DOHH2 (cell line): ENCODE measurements around the gene AKAP13.
A peak's percentile ranks its signal among the peaks of the same experiment; 100 is the strongest.

ENCODE experiments used
- H3F3A ChIP-seq: fragments of 200-600 bp; sonication (generic), shearing (Covaris generic); 2 replicates; pipeline ENCODE4 v1.6.0; 2016; ENCODE audit warnings: antibody characterized with exemption, mild to moderate bottlenecking; ENCODE audit not compliant: control insufficient read depth, insufficient read depth
- H3K27ac ChIP-seq: fragments of 200-600 bp; sonication (generic); 2 replicates; pipeline ENCODE4 v1.5.1; 2014; ENCODE audit warnings: low read depth, mild to moderate bottlenecking, low read length, moderate library complexity
- H3K27me3 ChIP-seq: fragments of 200-600 bp; sonication (generic); 2 replicates; pipeline ENCODE4 v1.6.1; 2014; ENCODE audit warnings: mild to moderate bottlenecking, low read length, mixed read lengths; ENCODE audit not compliant: control insufficient read depth
- H3K36me3 ChIP-seq: fragments of 200-600 bp; sonication (generic); 2 replicates; pipeline ENCODE4 v1.6.1; 2014; ENCODE audit warnings: mild to moderate bottlenecking, low read length, moderate library complexity, mixed read lengths; ENCODE audit not compliant: control insufficient read depth
- H3K4me1 ChIP-seq: fragments of 200-600 bp; sonication (generic); 2 replicates; pipeline ENCODE4 v1.6.1; 2014; ENCODE audit warnings: mild to moderate bottlenecking, low read length, mixed read lengths; ENCODE audit not compliant: control insufficient read depth
- H3K4me2 ChIP-seq: fragments of 200-600 bp; sonication (generic); 2 replicates; pipeline ENCODE4 v1.6.0; 2014; ENCODE audit warnings: mild to moderate bottlenecking, low read length, moderate library complexity
- H3K4me3 ChIP-seq: fragments of 200-600 bp; sonication (generic); 2 replicates; pipeline ENCODE4 v1.5.1; 2014; ENCODE audit warnings: mild to moderate bottlenecking, low read length, mixed read lengths
- H3K79me2 ChIP-seq: fragments of 200-600 bp; sonication (generic); 2 replicates; pipeline ENCODE4 v1.6.1; 2014; ENCODE audit warnings: mild to moderate bottlenecking, low read length, mixed read lengths; ENCODE audit not compliant: control insufficient read depth
- H3K9me2 ChIP-seq: fragments of 200-600 bp; sonication (generic); replicated peaks from 2 replicates; pipeline ENCODE4 v1.6.1; 2014; ENCODE audit warnings: mild to moderate bottlenecking, low read length, mixed read lengths; ENCODE audit not compliant: control insufficient read depth
- H3K9me3 ChIP-seq: fragments of 200-600 bp; sonication (generic); 2 replicates; pipeline ENCODE4 v1.6.1; 2014; ENCODE audit warnings: antibody characterized with exemption, low read length, mixed read lengths; ENCODE audit not compliant: control insufficient read depth, insufficient read depth
- H4K20me1 ChIP-seq: fragments of 200-600 bp; sonication (generic); 2 replicates; pipeline ENCODE4 v1.6.0; 2014; ENCODE audit warnings: low read depth, mild to moderate bottlenecking, antibody characterized with exemption, low read length, moderate library complexity; ENCODE audit not compliant: control insufficient read depth, insufficient read depth
- CTCF ChIP-seq: fragments of 200-600 bp; sonication (generic); IDR thresholded peaks from one replicate; pipeline ENCODE4 v1.5.1; 2014; ENCODE audit warnings: antibody characterized with exemption, mild to moderate bottlenecking, low read depth, low read length; ENCODE audit not compliant: poor library complexity, severe bottlenecking
- EZH2phosphoT487 ChIP-seq: fragments of 200-600 bp; sonication (generic); IDR thresholded peaks from 2 replicates; pipeline ENCODE4 v1.6.1; 2017; ENCODE audit warnings: borderline replicate concordance, mild to moderate bottlenecking, antibody characterized with exemption, low read length, moderate library complexity, mixed read lengths

The AKAP13 gene

GRCh38 chr15:85488997-85489396, 108.6 kb downstream of the AKAP13 start:
- no peaks in the 10 kb centered on the region for H3K9me2 ChIP-seq
- peaks cover 96% of the 10 kb centered on the region for H3K79me2 ChIP-seq
- H3K4me2 ChIP-seq = peak overlapping the region; percentile 44

GRCh38 chr15:85489773-85490493, 109.5 kb downstream of the AKAP13 start:
- peaks cover 96% of the 10 kb centered on the region for H3K79me2 ChIP-seq
- peaks cover 6% of the 10 kb centered on the region for H4K20me1 ChIP-seq
- no peaks in the 10 kb centered on the region for H3K9me3 ChIP-seq
- no peak overlapping the region for H3K27ac ChIP-seq
- peaks cover 77% of the 10 kb centered on the region for H3K4me1 ChIP-seq
- no peaks in the 10 kb centered on the region for H3K27me3 ChIP-seq
- H3K4me3 ChIP-seq = 0 out of 2 replicates have a peak overlapping the region, but pooled peaks have one; percentile 11
- H3K4me2 ChIP-seq = peak overlapping the region; percentile 44
- H3F3A ChIP-seq = peaks cover 5% of the 10 kb centered on the region; the same call in 1 of the 2 replicates
- H3K9me2 ChIP-seq = no peaks in the 10 kb centered on the region
- no peak for TF ChIP-seq EZH2phosphoT487
- no peak for TF ChIP-seq CTCF
- H3K36me3 ChIP-seq = peaks cover 32% of the 10 kb centered on the region

More at GRCh38 chr15:85488997-85489396, 108.6 kb downstream of the AKAP13 start:
- Histone ChIP-seq H3K4me1 (peaks cover 76% of the 10 kb centered on the region), H4K20me1 (peaks cover 5% of the 10 kb centered on the region), H3K9me3 (no peaks in the 10 kb centered on the region), H3K36me3 (peaks cover 29% of the 10 kb centered on the region), H3K27ac (no peak overlapping the region), H3K4me3 (peak overlapping the region; percentile 6; the same call in 1 of the 2 replicates), H3K27me3 (no peaks in the 10 kb centered on the region), H3F3A (peaks cover 11% of the 10 kb centered on the region; the same call in 1 of the 2 replicates)
- TF ChIP-seq CTCF = no peak
- TF ChIP-seq EZH2phosphoT487 = no peak

- Histone ChIP-seq H3K27me3 (no peaks in the 10 kb centered on the region), H3K36me3 (peaks cover 35% of the 10 kb centered on the region)
Measured at GRCh38 chr15:85490856-85491255, 110.5 kb downstream of the AKAP13 start.

More at GRCh38 chr15:85490856-85491255, 110.5 kb downstream of the AKAP13 start:
- H3K9me3 ChIP-seq = no peaks in the 10 kb centered on the region
- peaks cover 96% of the 10 kb centered on the region for H3K79me2 ChIP-seq
- TF ChIP-seq CTCF (no peak), EZH2phosphoT487 (no peak)
- no peaks in the 10 kb centered on the region for H3K9me2 ChIP-seq
- H3K4me1 ChIP-seq = peaks cover 74% of the 10 kb centered on the region
- 0 out of 2 replicates have a peak overlapping the region, but pooled peaks have one; percentile 4 for H3K4me2 ChIP-seq
- no peak overlapping the region for H3K4me3 ChIP-seq
- 0 out of 2 replicates have a peak, but pooled peaks cover 4% of the 10 kb centered on the region for H3F3A ChIP-seq
- peaks cover 15% of the 10 kb centered on the region for H4K20me1 ChIP-seq
- H3K27ac ChIP-seq = no peak overlapping the region
